ENCODE results near the gene FXYD1.

Gene FXYD1

GRCh38 chr19:35179830-35180229 is 41.2 kb downstream of the FXYD1 start:
- Histone ChIP-seq H3K27me3 (ENCODE audit: insufficient read depth, poor library complexity, severe bottlenecking) (no peaks in the 10 kb centered on the region), H3K4me3 (replicated peaks; ENCODE audit: insufficient read depth, low read length) (no peak overlapping the region), H3K27ac (replicated peaks) (no peak overlapping the region)
- no peak for DNase-seq (ENCODE audit: low read depth in 1 of 2, low spot score in 1 of 2)
- TF ChIP-seq GABPA (IDR thresholded peaks at IDR 0.05; ENCODE audit: low read depth) (no peak), POLR2AphosphoS5 (IDR thresholded peaks at IDR 0.05; ENCODE audit: low read depth) (no peak), CTCF (IDR thresholded peaks at IDR 0.05; ENCODE audit: insufficient read depth, low read length) (no peak), SPI1 (IDR thresholded peaks at IDR 0.05; ENCODE audit: borderline replicate concordance, low read depth) (no peak)
- TF ChIP-seq, protein P1, sequence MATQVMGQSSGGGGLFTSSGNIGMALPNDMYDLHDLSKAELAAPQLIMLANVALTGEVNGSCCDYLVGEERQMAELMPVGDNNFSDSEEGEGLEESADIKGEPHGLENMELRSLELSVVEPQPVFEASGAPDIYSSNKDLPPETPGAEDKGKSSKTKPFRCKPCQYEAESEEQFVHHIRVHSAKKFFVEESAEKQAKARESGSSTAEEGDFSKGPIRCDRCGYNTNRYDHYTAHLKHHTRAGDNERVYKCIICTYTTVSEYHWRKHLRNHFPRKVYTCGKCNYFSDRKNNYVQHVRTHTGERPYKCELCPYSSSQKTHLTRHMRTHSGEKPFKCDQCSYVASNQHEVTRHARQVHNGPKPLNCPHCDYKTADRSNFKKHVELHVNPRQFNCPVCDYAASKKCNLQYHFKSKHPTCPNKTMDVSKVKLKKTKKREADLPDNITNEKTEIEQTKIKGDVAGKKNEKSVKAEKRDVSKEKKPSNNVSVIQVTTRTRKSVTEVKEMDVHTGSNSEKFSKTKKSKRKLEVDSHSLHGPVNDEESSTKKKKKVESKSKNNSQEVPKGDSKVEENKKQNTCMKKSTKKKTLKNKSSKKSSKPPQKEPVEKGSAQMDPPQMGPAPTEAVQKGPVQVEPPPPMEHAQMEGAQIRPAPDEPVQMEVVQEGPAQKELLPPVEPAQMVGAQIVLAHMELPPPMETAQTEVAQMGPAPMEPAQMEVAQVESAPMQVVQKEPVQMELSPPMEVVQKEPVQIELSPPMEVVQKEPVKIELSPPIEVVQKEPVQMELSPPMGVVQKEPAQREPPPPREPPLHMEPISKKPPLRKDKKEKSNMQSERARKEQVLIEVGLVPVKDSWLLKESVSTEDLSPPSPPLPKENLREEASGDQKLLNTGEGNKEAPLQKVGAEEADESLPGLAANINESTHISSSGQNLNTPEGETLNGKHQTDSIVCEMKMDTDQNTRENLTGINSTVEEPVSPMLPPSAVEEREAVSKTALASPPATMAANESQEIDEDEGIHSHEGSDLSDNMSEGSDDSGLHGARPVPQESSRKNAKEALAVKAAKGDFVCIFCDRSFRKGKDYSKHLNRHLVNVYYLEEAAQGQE (IDR thresholded peaks at IDR 0.05; ENCODE audit: insufficient replicate concordance, low read depth) = no peak

- no peak overlapping the region for H3K27ac ChIP-seq (replicated peaks)
- no peak overlapping the region for H3K4me3 ChIP-seq (replicated peaks; ENCODE audit: insufficient read depth, low read length)
- H3K27me3 ChIP-seq (ENCODE audit: insufficient read depth, poor library complexity, severe bottlenecking) = no peaks in the 10 kb centered on the region
- TF ChIP-seq, protein P1 (IDR thresholded peaks at IDR 0.05; ENCODE audit: insufficient replicate concordance, low read depth) = no peak
- TF ChIP-seq GABPA (IDR thresholded peaks at IDR 0.05; ENCODE audit: low read depth) = no peak
- TF ChIP-seq POLR2AphosphoS5 (IDR thresholded peaks at IDR 0.05; ENCODE audit: low read depth) = no peak
- no peak for TF ChIP-seq CTCF (IDR thresholded peaks at IDR 0.05; ENCODE audit: insufficient read depth, low read length)
- no peak for TF ChIP-seq SPI1 (IDR thresholded peaks at IDR 0.05; ENCODE audit: borderline replicate concordance, low read depth)
- no peak for DNase-seq (ENCODE audit: low read depth in 1 of 2, low spot score in 1 of 2)
These were observed 42.8 kb downstream of the FXYD1 start for GRCh38 chr19:35181387-35181786.

GRCh38 chr19:35184267-35184666 is 45.6 kb downstream of the FXYD1 start:
- DNase-seq (ENCODE audit: low read depth in 1 of 2, low spot score in 1 of 2) = no peak
- TF ChIP-seq CTCF (IDR thresholded peaks at IDR 0.05; ENCODE audit: insufficient read depth, low read length) (no peak), GABPA (IDR thresholded peaks at IDR 0.05; ENCODE audit: low read depth) (no peak), SPI1 (IDR thresholded peaks at IDR 0.05; ENCODE audit: borderline replicate concordance, low read depth) (no peak), POLR2AphosphoS5 (IDR thresholded peaks at IDR 0.05; ENCODE audit: low read depth) (no peak)
- TF ChIP-seq, protein P1 (IDR thresholded peaks at IDR 0.05; ENCODE audit: insufficient replicate concordance, low read depth) = no peak
- Histone ChIP-seq H3K4me3 (replicated peaks; ENCODE audit: insufficient read depth, low read length) (no peak overlapping the region), H3K27ac (replicated peaks) (no peak overlapping the region), H3K27me3 (ENCODE audit: insufficient read depth, poor library complexity, severe bottlenecking) (no peaks in the 10 kb centered on the region)
